ENCODE data around the gene FAM117A.

DNA sequence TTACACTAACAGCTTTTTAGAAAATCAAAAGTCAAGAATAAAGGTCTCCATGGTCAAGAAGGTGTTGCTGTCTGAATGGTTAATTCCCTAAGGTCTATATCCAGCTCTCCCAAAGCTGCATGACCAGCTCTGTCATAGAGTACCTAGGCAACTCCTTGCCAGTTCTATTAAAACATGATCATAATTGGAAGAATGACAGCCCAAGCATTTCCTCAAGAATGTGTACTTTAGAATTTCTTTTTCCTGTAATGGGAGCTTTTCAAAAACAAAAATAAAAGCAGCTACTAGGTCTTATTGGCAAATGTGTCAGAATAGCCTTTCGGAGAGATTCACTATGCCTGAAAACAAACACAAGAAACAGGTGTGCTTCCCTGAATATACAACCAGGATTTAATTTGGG, 93.9 kb downstream of the FAM117A start:
- TF ChIP-seq SIX5 (IDR thresholded peaks at IDR 0.05; ENCODE audit: low read depth, low read length) (no peak), MAX (IDR thresholded peaks at IDR 0.05) (no peak), POLR2A (IDR thresholded peaks at IDR 0.05; ENCODE audit: control extremely low read depth in 1 of 2, low read depth in 2 of 2, low read length in 2 of 2) (no peak), CHD2 (IDR thresholded peaks at IDR 0.05; ENCODE audit: low read length) (no peak), CTCF (IDR thresholded peaks at IDR 0.05; ENCODE audit: control extremely low read depth in 1 of 3, insufficient read depth in 1 of 3, low read depth in 1 of 3, low read length in 3 of 3) (no peak), RAD21 (IDR thresholded peaks at IDR 0.05 in 1 of 2, conservative IDR thresholded peaks at IDR 0.05 in 1 of 2; ENCODE audit: low read depth in 2 of 2, low read length in 2 of 2) (no peak), BRCA1 (IDR thresholded peaks at IDR 0.05; ENCODE audit: low read depth, low read length) (no peak), TEAD4 (IDR thresholded peaks at IDR 0.05; ENCODE audit: low read depth, low read length) (no peak), SP1 (IDR thresholded peaks at IDR 0.05; ENCODE audit: low read depth, low read length) (no peak), CHD1 (IDR thresholded peaks at IDR 0.05; ENCODE audit: low read depth, low read length) (no peak), EGR1 (IDR thresholded peaks at IDR 0.05; ENCODE audit: borderline replicate concordance, low read depth, low read length) (no peak), POLR2AphosphoS5 (IDR thresholded peaks at IDR 0.05; ENCODE audit: low read depth, low read length) (no peak), TAF1 (IDR thresholded peaks at IDR 0.05; ENCODE audit: low read depth, low read length) (no peak)

All from H1 (cell line).